ENCODE results near the gene DUSP16.

DUSP16 gene

DNA sequence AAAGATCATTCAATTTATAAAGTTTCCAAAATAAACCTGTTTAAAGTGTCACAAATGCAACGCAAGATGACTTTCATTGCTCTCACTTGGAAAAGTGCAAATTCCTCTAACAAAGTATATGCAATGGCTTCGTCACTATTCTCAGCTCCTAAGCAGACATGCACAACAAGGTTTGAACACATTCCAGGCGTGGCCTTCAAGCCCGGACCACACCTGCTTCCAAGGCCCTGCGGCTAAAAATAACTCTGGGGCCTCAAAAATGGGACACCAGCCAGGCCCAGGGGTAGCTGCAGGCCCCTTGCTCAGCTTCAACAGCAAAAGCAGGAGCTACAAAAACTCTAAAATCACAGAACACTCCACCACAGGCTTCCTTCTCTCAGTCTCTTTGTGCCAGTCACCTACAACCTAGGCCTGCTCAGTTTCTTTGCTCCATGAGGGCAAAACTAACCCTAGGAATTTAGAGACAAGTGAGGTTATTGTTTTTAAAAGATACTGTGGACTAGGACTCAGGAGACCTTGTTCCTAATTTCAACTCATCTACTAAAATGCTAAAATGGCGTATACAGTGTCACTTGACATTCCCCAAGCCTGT is 29.3 kb downstream of the DUSP16 start:
- TF ChIP-seq, protein P1, sequence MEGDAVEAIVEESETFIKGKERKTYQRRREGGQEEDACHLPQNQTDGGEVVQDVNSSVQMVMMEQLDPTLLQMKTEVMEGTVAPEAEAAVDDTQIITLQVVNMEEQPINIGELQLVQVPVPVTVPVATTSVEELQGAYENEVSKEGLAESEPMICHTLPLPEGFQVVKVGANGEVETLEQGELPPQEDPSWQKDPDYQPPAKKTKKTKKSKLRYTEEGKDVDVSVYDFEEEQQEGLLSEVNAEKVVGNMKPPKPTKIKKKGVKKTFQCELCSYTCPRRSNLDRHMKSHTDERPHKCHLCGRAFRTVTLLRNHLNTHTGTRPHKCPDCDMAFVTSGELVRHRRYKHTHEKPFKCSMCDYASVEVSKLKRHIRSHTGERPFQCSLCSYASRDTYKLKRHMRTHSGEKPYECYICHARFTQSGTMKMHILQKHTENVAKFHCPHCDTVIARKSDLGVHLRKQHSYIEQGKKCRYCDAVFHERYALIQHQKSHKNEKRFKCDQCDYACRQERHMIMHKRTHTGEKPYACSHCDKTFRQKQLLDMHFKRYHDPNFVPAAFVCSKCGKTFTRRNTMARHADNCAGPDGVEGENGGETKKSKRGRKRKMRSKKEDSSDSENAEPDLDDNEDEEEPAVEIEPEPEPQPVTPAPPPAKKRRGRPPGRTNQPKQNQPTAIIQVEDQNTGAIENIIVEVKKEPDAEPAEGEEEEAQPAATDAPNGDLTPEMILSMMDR (conservative IDR thresholded peaks at IDR 0.05; ENCODE audit: low read depth) = no peak
- CTCF ChIA-PET = no interaction called here
- POLR2A ChIA-PET (ENCODE audit: low non-redundant PET) = interaction anchor here (0.6 kb wide), 1 partner anchor 37 kb away, joined by 3 read pairs; no protein-coding TSS in a partner anchor
- peak overlapping the region; percentile 58 for H3K27ac ChIP-seq
- DNase-seq (ENCODE audit: low spot score) = peak; percentile 61

- TF ChIP-seq, protein P1 (conservative IDR thresholded peaks at IDR 0.05; ENCODE audit: low read depth) = no peak
- ChIA-PET POLR2A (ENCODE audit: low non-redundant PET) (no interaction called here), CTCF (no interaction called here)
- H3K27ac ChIP-seq = no peak overlapping the region
- DNase-seq (ENCODE audit: low spot score) = no peak
Observed at GRCh38 chr12:12531194-12531593, 31.5 kb downstream of the DUSP16 start.

- TF ChIP-seq, protein P1 (conservative IDR thresholded peaks at IDR 0.05; ENCODE audit: low read depth) = no peak
- H3K27ac ChIP-seq = no peak overlapping the region
- ChIA-PET POLR2A (ENCODE audit: low non-redundant PET) (no interaction called here), CTCF (no interaction called here)
- no peak for DNase-seq (ENCODE audit: low spot score)
Observed at GRCh38 chr12:12529783-12530421, 32.8 kb downstream of the DUSP16 start.

- CTCF ChIA-PET = no interaction called here
- DNase-seq (ENCODE audit: low spot score) = no peak
- no peak overlapping the region for H3K27ac ChIP-seq
- POLR2A ChIA-PET (ENCODE audit: low non-redundant PET) = no interaction called here
- TF ChIP-seq, protein P1 (conservative IDR thresholded peaks at IDR 0.05; ENCODE audit: low read depth) = no peak
Observed at GRCh38 chr12:12528361-12529270, 34.0 kb downstream of the DUSP16 start.

DNA sequence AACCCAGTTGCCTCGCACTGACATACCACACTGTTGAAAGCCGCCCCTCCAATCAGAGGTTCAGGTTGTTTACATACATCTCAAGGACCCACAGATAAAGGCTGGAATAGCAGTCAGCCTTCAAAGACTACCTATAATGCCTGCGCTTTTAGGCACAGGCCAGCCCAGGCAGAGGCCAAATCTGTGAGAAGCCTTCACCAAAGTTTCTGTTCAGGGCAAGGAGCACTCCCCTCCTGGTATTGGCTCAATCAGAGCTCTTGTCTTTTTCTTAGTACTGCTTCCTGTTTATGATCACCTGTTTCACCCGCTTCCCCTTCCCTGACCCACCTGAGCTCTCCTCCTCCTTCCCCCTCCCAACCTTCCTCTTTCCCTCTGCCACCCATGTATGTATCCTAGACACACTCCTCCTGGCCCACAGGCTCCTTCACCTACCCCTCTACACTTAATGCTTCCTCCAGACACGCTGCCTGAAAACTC is 34.8 kb downstream of the DUSP16 start:
- H3K27ac ChIP-seq = no peak overlapping the region
- POLR2A ChIA-PET (ENCODE audit: low non-redundant PET) = no interaction called here
- CTCF ChIA-PET = no interaction called here
- TF ChIP-seq, protein P1 (conservative IDR thresholded peaks at IDR 0.05; ENCODE audit: low read depth) = no peak
- no peak for DNase-seq (ENCODE audit: low spot score)

DNA sequence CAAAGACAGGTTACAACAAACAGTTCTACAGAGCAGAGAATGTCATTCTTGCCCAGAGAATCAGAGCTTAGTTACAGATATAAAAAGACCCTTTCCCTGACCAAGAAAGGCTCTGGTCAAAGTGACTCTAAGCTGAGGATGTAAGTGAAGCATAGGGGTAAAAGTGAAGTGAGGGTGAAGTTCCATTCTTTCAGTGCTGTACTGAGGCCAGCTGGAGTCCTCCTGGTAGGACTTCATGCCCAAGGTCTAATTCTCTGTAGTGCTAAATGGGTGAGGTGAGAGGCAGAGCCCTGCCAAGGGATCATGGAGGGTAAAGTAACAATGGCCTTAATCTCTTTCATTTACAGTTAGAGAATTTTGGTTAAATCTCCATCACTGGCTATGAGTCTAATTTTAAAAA is 38.5 kb downstream of the DUSP16 start:
- H3K27ac ChIP-seq = no peak overlapping the region
- TF ChIP-seq, protein P1 (conservative IDR thresholded peaks at IDR 0.05; ENCODE audit: low read depth) = no peak
- CTCF ChIA-PET = no interaction called here
- POLR2A ChIA-PET (ENCODE audit: low non-redundant PET) = no interaction called here
- no peak for DNase-seq (ENCODE audit: low spot score)
